Heart left ventricle (tissue), 16 donors: Measurements from ENCODE around the gene REXO5. TPM values are rescaled to one million over a fixed set of nuclear protein-coding genes. Genes with fewer than 3 reads are reported as not detected.
"Not testable (repeated sequence)": the region's sequence is repeated elsewhere in the genome, so short reads cannot be mapped to it uniquely, and the experiment has no call there.

ENCODE experiments used
- ATAC-seq, 4 donors: fragments of 200-7000 bp; cut with Tn5 transposase; one replicate each; pipeline ENCODE4 v1.9.1; 2020 to 2022; ENCODE audit warnings: moderate library complexity in 4 of 4, mild to moderate bottlenecking in 3 of 4, moderate number of reproducible peaks in 1 of 4
- DNase-seq, 5 donors: peaks; one replicate each; pipeline ENCODE4 v3.0.0-alpha.2; 2020
- H3K27ac ChIP-seq, 12 donors: fragments of 200-600 bp; sonication (generic) in 4 of 12; one replicate each; pipeline versions ENCODE4 v1.5.0 to v1.8.0; 2016 to 2022; ENCODE audit warnings: mild to moderate bottlenecking in 2 of 12
- H3K27me3 ChIP-seq, 9 donors: fragments of 200-600 bp; sonication (generic) in 2 of 9; one replicate each; pipeline versions ENCODE4 v1.5.1 to v1.8.0; 2016 to 2022; ENCODE audit warnings: mild to moderate bottlenecking in 3 of 9
- H3K36me3 ChIP-seq, 9 donors: fragments of 200-600 bp; sonication (generic) in 2 of 9; one replicate each; pipeline versions ENCODE4 v1.5.0 to v1.8.0; 2018 to 2022; ENCODE audit warnings: mild to moderate bottlenecking in 2 of 9
- H3K4me1 ChIP-seq, 12 donors: fragments of 200-600 bp; sonication (generic) in 4 of 12; one replicate each; pipeline versions ENCODE4 v1.5.0 to v1.8.0; 2016 to 2022; ENCODE audit warnings: mild to moderate bottlenecking in 3 of 12
- H3K4me3 ChIP-seq, 12 donors: fragments of 200-600 bp; sonication (generic) in 4 of 12; one replicate each; pipeline versions ENCODE4 v1.5.0 to v1.8.0; 2017 to 2022; ENCODE audit warnings: mild to moderate bottlenecking in 9 of 12, moderate library complexity in 4 of 12
- H3K9me3 ChIP-seq, 12 donors: fragments of 200-600 bp; sonication (generic) in 4 of 12; one replicate each; pipeline versions ENCODE4 v1.5.0 to v1.8.0; 2016 to 2022; ENCODE audit warnings: mild to moderate bottlenecking in 1 of 12
- CTCF ChIP-seq, 12 donors: fragments of 200-600 bp; sonication (generic) in 4 of 12; IDR thresholded peaks; one replicate each; pipeline versions ENCODE4 v1.5.0 to v1.8.0; 2018 to 2022; ENCODE audit warnings: antibody characterized with exemption in 12 of 12, mild to moderate bottlenecking in 5 of 12
- POLR2A ChIP-seq, 2 donors: fragments of 450-650 bp; IDR thresholded peaks; one replicate each; pipeline ENCODE4 v1.6.1; 2017; ENCODE audit warnings: antibody characterized with exemption in 2 of 2, mild to moderate bottlenecking in 2 of 2, moderate library complexity in 2 of 2
- WGBS, 4 donors: extraction: QIAGEN DNeasy Blood & Tissue Kit in 2 of 4; methylation state at CpG; one replicate each; pipeline versions ENCODE4 v1.1.5 to v1.1.7; 2013 to 2018; 5-methylcytosine and 5-hydroxymethylcytosine counted together
- intact Hi-C, 10 donors: fragments of 100-400 bp; cut with DNase I; formaldehyde crosslinking; loops; one replicate each; pipeline versions ENCODE4 v1.11.1 to v1.14.2; 2022
- polyA plus RNA-seq, 2 donors: library from polyadenylated mRNA; stranded (reverse); fragments of 200-250 nt; gene quantifications; one replicate each; pipeline ENCODE4 v1.2.3, GENCODE V29; 2013
- total RNA-seq, 9 donors: library from RNA; depleted of rRNA in 2 of 9; stranded (reverse); fragments of >200 nt in 2 of 9; fragmentation: NEBNext Ultra II Directional in 3 of 9; extraction: Animal tissue kit (Norgen Biotek cat#: 25700) in 3 of 9; gene quantifications; one replicate each; pipeline versions ENCODE4 v1.1.0 to v1.2.4, GENCODE V29; 2016 to 2023
- donor health status: ischemic (EF 13 %, LVEDD 7.1; RV severe dilation, severe dysfunction).
- donor health status: healthy with polysubstance abuse.
- donor health status: DM: no; HTN: yes; CAD: no.
- donor health status: DM: no; HTN: no; CAD: no.
- donor health status: ischemic (EF 25% LVEDD 6.9; RV normal size, moderate dysfunction).
- donor health status: ischemic (EF 25% LVEDD 5.7; RV mildly dilated, moderate dysfunction).
- donor health status: healthy.
- donor health status: DM: yes; HTN: yes; CAD: no.
- donor health status: ischemic (EF 35%, LVEDD 5.7; RV mildly dilated, moderate dysfunction).
- donor health status: nonischemic (EF 11% LVEDD 7.7; RV severe dilation, severe dysfunction).
- donor health status: DM: yes; HTN: yes; CAD: no.
- donor health status: PGD.
- donor health status: ischemic (EF 29% LVEDD 5.4; RV normal size, mild dysfunction).
- donor health status: nonischemic (EF 23%, LVEDD 6.1; RV moderate dilation, normal function).

Gene REXO5
- total and polyA plus RNA-seq, 11 donors, result 1.6 to 7.5 (median 3.5) TPM

GRCh38 chr16:20799599-20799998 lies 6.7 kb upstream of the REXO5 start:
- H3K36me3 ChIP-seq, result peaks cover 0 to 78% (median 55%) of the 10 kb centered on the region in 9 donors
- H3K9me3 ChIP-seq, result no peaks in the 10 kb centered on the region
- no peak overlapping the region for H3K27ac ChIP-seq
- no peaks in the 10 kb centered on the region for H3K27me3 ChIP-seq
- peaks cover 0 to 1% (median 0%) of the 10 kb centered on the region in 12 donors for H3K4me1 ChIP-seq
- no peak overlapping the region for H3K4me3 ChIP-seq
- peak in 11 of 12 donors; percentile 30 to 70 (median 57) for TF ChIP-seq CTCF (IDR thresholded peaks at IDR 0.05)
- TF ChIP-seq POLR2A (IDR thresholded peaks at IDR 0.05), result no peak
- ATAC-seq (peak in 1 of 4 donors; percentile 46), DNase-seq (no peak)
- 43 to 67% (median 56%) methylated on average over 2 of the region's 2 CpGs for WGBS, 4 donors
- intact Hi-C loops, result loop anchor here in 4 of 10 donors (2.0 to 10.0 kb wide), 4 partner anchors 283 to 288 kb away; no protein-coding TSS in a partner anchor

- no peaks in the 10 kb centered on the region for H3K27me3 ChIP-seq
- H3K27ac ChIP-seq, result no peak overlapping the region
- ATAC-seq (no peak), DNase-seq (no peak)
- peaks cover 0 to 61% (median 46%) of the 10 kb centered on the region in 9 donors for H3K36me3 ChIP-seq
- WGBS, 4 donors, result 63 to 77% (median 73%) methylated on average over 1 of the region's 1 CpG
- H3K9me3 ChIP-seq, result no peaks in the 10 kb centered on the region
- peaks cover 0 to 16% (median 5%) of the 10 kb centered on the region in 12 donors for H3K4me1 ChIP-seq
- intact Hi-C loops, result loop anchor here in 2 of 10 donors (5.0 kb wide), 2 partner anchors 36 to 286 kb away; no protein-coding TSS in a partner anchor
- TF ChIP-seq POLR2A (IDR thresholded peaks at IDR 0.05), result no peak
- no peak for TF ChIP-seq CTCF (IDR thresholded peaks at IDR 0.05)
- H3K4me3 ChIP-seq, result no peak overlapping the region
Measured at GRCh38 chr16:20801278-20801677, 5.0 kb upstream of the REXO5 start.

- H3K4me1 ChIP-seq, result peaks cover 0 to 25% (median 11%) of the 10 kb centered on the region in 12 donors
- H3K4me3 ChIP-seq, result no peak overlapping the region
- intact Hi-C loops, result loop anchor here in 2 of 10 donors (5.0 kb wide), 2 partner anchors 34 to 284 kb away; no protein-coding TSS in a partner anchor
- ATAC-seq (no peak), DNase-seq (no peak)
- TF ChIP-seq POLR2A (IDR thresholded peaks at IDR 0.05), result no peak
- no peak for TF ChIP-seq CTCF (IDR thresholded peaks at IDR 0.05)
- H3K9me3 ChIP-seq, result no peaks in the 10 kb centered on the region
- peaks cover 0 to 42% (median 27%) of the 10 kb centered on the region in 9 donors for H3K36me3 ChIP-seq
- no peaks in the 10 kb centered on the region for H3K27me3 ChIP-seq
- WGBS, 4 donors, result 90 to 93% (median 91%) methylated on average over 2 of the region's 2 CpGs
- H3K27ac ChIP-seq, result no peak overlapping the region
Measured at GRCh38 chr16:20803192-20803560, 3.2 kb upstream of the REXO5 start.

GRCh38 chr16:20803561-20804214 lies 2.6 kb upstream of the REXO5 start:
- H3K4me3 ChIP-seq, result no peak overlapping the region
- WGBS, 4 donors, result 87 to 94% (median 92%) methylated on average over 7 of the region's 7 CpGs
- TF ChIP-seq POLR2A (IDR thresholded peaks at IDR 0.05), result no peak
- TF ChIP-seq CTCF (IDR thresholded peaks at IDR 0.05), result no peak

GRCh38 chr16:20805684-20806167 lies 601 bp upstream of the REXO5 start:
- Histone ChIP-seq H3K4me1 (peaks cover 0 to 25% (median 11%) of the 10 kb centered on the region in 12 donors), H3K36me3 (peaks cover 0 to 26% (median 13%) of the 10 kb centered on the region in 9 donors), H3K4me3 (peak overlapping the region; percentile 43 to 87 (median 74)), H3K27ac (peak overlapping the region; percentile 86 to 97 (median 92))
- intact Hi-C loops, result loop anchor here in 4 of 10 donors (2.0 to 5.0 kb wide), 5 partner anchors 42 to 277 kb away; partner anchors contain the start of genes DCUN1D3 (in 1 of the 4) and LYRM1 (in 1 of the 4)
- H3K27me3 ChIP-seq, DNase-seq, H3K9me3 ChIP-seq: not testable (repeated sequence)
- ATAC-seq, result peak in 3 of 4 donors; percentile 14 to 84 (median 80)
- WGBS, 4 donors, result 5 to 12% (median 6%) methylated on average over 10 to 12 of the region's 12 CpGs

More at GRCh38 chr16:20803561-20804214, 2.6 kb upstream of the REXO5 start:
- peaks cover 0 to 25% (median 11%) of the 10 kb centered on the region in 12 donors for H3K4me1 ChIP-seq
- DNase-seq, result no peak
- ATAC-seq, result no peak
- peaks cover 0 to 37% (median 22%) of the 10 kb centered on the region in 9 donors for H3K36me3 ChIP-seq
- intact Hi-C loops, result loop anchor here in 2 of 10 donors (5.0 kb wide), 2 partner anchors 34 to 284 kb away; no protein-coding TSS in a partner anchor
- H3K27me3 ChIP-seq, result no peaks in the 10 kb centered on the region
- no peaks in the 10 kb centered on the region for H3K9me3 ChIP-seq
- H3K27ac ChIP-seq, result no peak overlapping the region
